SU-DHL-6 (cell line): ENCODE measurements around the gene MPIG6B.

Experiments
- H2AFZ ChIP-seq: fragments of 200-600 bp; sonication (generic); 2 replicates; pipeline ENCODE4 v1.6.1; 2014; ENCODE audit warnings: low read depth, mild to moderate bottlenecking, moderate library complexity, mixed read lengths, antibody characterized with exemption, low read length; ENCODE audit not compliant: severe bottlenecking
- H3F3A ChIP-seq: fragments of 200-600 bp; shearing (Covaris generic); 2 replicates; pipeline ENCODE4 v1.6.0; 2016; ENCODE audit warnings: antibody characterized with exemption, mild to moderate bottlenecking; ENCODE audit not compliant: insufficient read depth
- H3K27ac ChIP-seq: fragments of 200-600 bp; sonication (generic); 2 replicates; pipeline ENCODE4 v1.5.1; 2016; ENCODE audit warnings: low read depth, mild to moderate bottlenecking, low read length, moderate library complexity, mixed read lengths
- H3K27me3 ChIP-seq: fragments of 200-600 bp; sonication (generic), shearing (Covaris generic); 2 replicates; pipeline ENCODE4 v1.6.0; 2014; ENCODE audit warnings: mild to moderate bottlenecking, low read length
- H3K36me3 ChIP-seq: fragments of 200-600 bp; sonication (generic); 2 replicates; pipeline ENCODE4 v1.6.1; 2014; ENCODE audit warnings: mild to moderate bottlenecking, low read length, mixed read lengths
- H3K4me2 ChIP-seq: fragments of 300-600, 200-600 bp; shearing (Covaris generic), sonication (generic); 2 replicates; pipeline ENCODE4 v1.6.0; 2014; ENCODE audit warnings: low read length, low read depth, mild to moderate bottlenecking; ENCODE audit not compliant: poor library complexity, severe bottlenecking
- H3K4me3 ChIP-seq: fragments of 200-600 bp; sonication (generic); 2 replicates; pipeline ENCODE4 v1.5.1; 2014; ENCODE audit warnings: antibody characterized with exemption, low read length, mild to moderate bottlenecking, mixed read lengths; ENCODE audit not compliant: insufficient read depth, poor library complexity, severe bottlenecking
- H3K79me2 ChIP-seq: fragments of 200-600 bp; sonication (generic); 2 replicates; pipeline ENCODE4 v1.6.1; 2014; ENCODE audit warnings: mild to moderate bottlenecking, low read length, moderate library complexity; ENCODE audit not compliant: insufficient read depth
- H3K9ac ChIP-seq: fragments of 200-600 bp; sonication (generic); 2 replicates; pipeline ENCODE4 v1.7.0; 2014; ENCODE audit warnings: mild to moderate bottlenecking, low read length
- H3K9me2 ChIP-seq: fragments of 200-600 bp; sonication (generic); replicated peaks from 2 replicates; pipeline ENCODE4 v1.6.1; 2014; ENCODE audit warnings: low read length; ENCODE audit not compliant: insufficient read depth
- H3K9me3 ChIP-seq: fragments of 200-600 bp; sonication (generic); 2 replicates; pipeline ENCODE4 v1.6.1; 2014; ENCODE audit warnings: low read length, mixed read lengths; ENCODE audit not compliant: insufficient read depth
- H4K20me1 ChIP-seq: fragments of 200-600 bp; sonication (generic); 2 replicates; pipeline ENCODE4 v1.6.1; 2014; ENCODE audit warnings: low read depth, mild to moderate bottlenecking, antibody characterized with exemption, low read length, moderate library complexity, mixed read lengths
- CTCF ChIP-seq: fragments of 200-600 bp; sonication (generic); IDR thresholded peaks from one replicate; pipeline ENCODE4 v1.5.1; 2017; ENCODE audit warnings: antibody characterized with exemption, mild to moderate bottlenecking, low read length, moderate library complexity; ENCODE audit not compliant: insufficient read depth, poor library complexity, severe bottlenecking
- EZH2phosphoT487 ChIP-seq: fragments of 200-600 bp; sonication (generic), shearing (Covaris generic); conservative IDR thresholded peaks from 2 replicates; pipeline ENCODE4 v1.6.1; 2018; ENCODE audit warnings: mild to moderate bottlenecking, antibody characterized with exemption, low read length, moderate library complexity, mixed read lengths

The MPIG6B gene

GRCh38 chr6:31691078-31691463 lies 32.1 kb upstream of the MPIG6B start:
- H2AFZ ChIP-seq = no peak overlapping the region
- H3K9me3 ChIP-seq = no peaks in the 10 kb centered on the region
- no peak overlapping the region for H3K4me2 ChIP-seq
- H3K4me3 ChIP-seq = no peak overlapping the region
- no peaks in the 10 kb centered on the region for H3K27me3 ChIP-seq
- H4K20me1 ChIP-seq = no peaks in the 10 kb centered on the region
- no peaks in the 10 kb centered on the region for H3F3A ChIP-seq
- H3K36me3 ChIP-seq = peaks cover 5% of the 10 kb centered on the region; the same call in 1 of the 2 replicates
- no peaks in the 10 kb centered on the region for H3K9me2 ChIP-seq
- no peaks in the 10 kb centered on the region for H3K79me2 ChIP-seq
- TF ChIP-seq EZH2phosphoT487 (no peak), CTCF (no peak)
- H3K27ac ChIP-seq = no peak overlapping the region
- no peak overlapping the region for H3K9ac ChIP-seq

- Histone ChIP-seq H3K9me3 (no peaks in the 10 kb centered on the region), H3K4me2 (no peak overlapping the region), H3K79me2 (no peaks in the 10 kb centered on the region), H3K9me2 (no peaks in the 10 kb centered on the region), H3F3A (no peaks in the 10 kb centered on the region), H3K4me3 (no peak overlapping the region), H3K36me3 (peaks cover 5% of the 10 kb centered on the region; the same call in 1 of the 2 replicates), H3K27ac (no peak overlapping the region), H3K9ac (no peak overlapping the region), H2AFZ (no peak overlapping the region), H3K27me3 (no peaks in the 10 kb centered on the region), H4K20me1 (no peaks in the 10 kb centered on the region)
- TF ChIP-seq CTCF (no peak), EZH2phosphoT487 (no peak)
Measured at GRCh38 chr6:31691564-31692108, 31.5 kb upstream of the MPIG6B start.

GRCh38 chr6:31692353-31692752 lies 30.8 kb upstream of the MPIG6B start:
- H3K27ac ChIP-seq = no peak overlapping the region
- no peaks in the 10 kb centered on the region for H3K9me2 ChIP-seq
- no peak overlapping the region for H2AFZ ChIP-seq
- no peaks in the 10 kb centered on the region for H3K9me3 ChIP-seq
- no peaks in the 10 kb centered on the region for H3K79me2 ChIP-seq
- H3F3A ChIP-seq = no peaks in the 10 kb centered on the region
- H3K27me3 ChIP-seq = no peaks in the 10 kb centered on the region
- H3K9ac ChIP-seq = no peak overlapping the region
- no peak for TF ChIP-seq EZH2phosphoT487
- no peak for TF ChIP-seq CTCF
- H3K36me3 ChIP-seq = peaks cover 5% of the 10 kb centered on the region; the same call in 1 of the 2 replicates
- H3K4me3 ChIP-seq = no peak overlapping the region
- no peaks in the 10 kb centered on the region for H4K20me1 ChIP-seq
- H3K4me2 ChIP-seq = no peak overlapping the region
